Right ventricle myocardium inferior (tissue), 1 donor: ENCODE results near the gene KIF3A. TPM values are rescaled to one million over a fixed set of nuclear protein-coding genes. Genes with fewer than 3 reads are reported as not detected.

Source experiments
- ATAC-seq: fragments of 200-7000 bp; cut with Tn5 transposase; one replicate; pipeline ENCODE4 v1.9.1; 2020; ENCODE audit warnings: mild to moderate bottlenecking, moderate library complexity
- DNase-seq: peaks from one replicate; pipeline ENCODE4 v3.0.0; 2021; ENCODE audit errors: missing footprints
- intact Hi-C: fragments of 100-400 bp; cut with DNase I; formaldehyde crosslinking; loops from one replicate; pipeline ENCODE4 v1.11.0; 2022
- total RNA-seq: library from RNA; stranded (reverse); fragmentation: NEBNext Ultra II Directional; extraction: Animal tissue kit (Norgen Biotek cat#: 25700); gene quantifications from one replicate; pipeline ENCODE4 v1.2.1, GENCODE V29; 2021
- donor health status: DM: no; HTN: yes; CAD: no; lungs with severe emphysema.

KIF3A gene
- total RNA-seq, 1 donor from 2014 or later: 10.2 TPM

- ATAC-seq (no peak), DNase-seq (no peak)
- intact Hi-C loops: no loop called here
Measured at GRCh38 chr5:132688536-132689339, 48.6 kb downstream of the KIF3A start.

GRCh38 chr5:132687995-132688394, 49.4 kb downstream of the KIF3A start:
- intact Hi-C loops: no loop called here
- DNase-seq (no peak), ATAC-seq (no peak)

- ATAC-seq (no peak), DNase-seq (no peak)
- intact Hi-C loops: no loop called here
Measured at GRCh38 chr5:132686193-132686592, 51.2 kb downstream of the KIF3A start.

- intact Hi-C loops: no loop called here
Measured at GRCh38 chr5:132684922-132685720, 52.2 kb downstream of the KIF3A start.

GRCh38 chr5:132684491-132684890, 52.9 kb downstream of the KIF3A start:
- DNase-seq (no peak), ATAC-seq (no peak)
- intact Hi-C loops: no loop called here

More at GRCh38 chr5:132684922-132685720, 52.2 kb downstream of the KIF3A start:
- ATAC-seq: no peak
- no peak for DNase-seq

- ATAC-seq (no peak), DNase-seq (no peak)
- intact Hi-C loops: no loop called here
Measured at GRCh38 chr5:132681983-132682382, 55.4 kb downstream of the KIF3A start.

- ATAC-seq (no peak), DNase-seq (no peak)
- intact Hi-C loops: no loop called here
Measured at GRCh38 chr5:132681476-132681831, 55.9 kb downstream of the KIF3A start.

- intact Hi-C loops: no loop called here
- ATAC-seq (no peak), DNase-seq (no peak)
Measured at GRCh38 chr5:132680780-132681475, 56.4 kb downstream of the KIF3A start.

GRCh38 chr5:132679717-132680380, 57.5 kb downstream of the KIF3A start:
- intact Hi-C loops: no loop called here
- ATAC-seq: no peak

GRCh38 chr5:132679166-132679565, 58.2 kb downstream of the KIF3A start:
- ATAC-seq (no peak), DNase-seq (no peak)
- intact Hi-C loops: no loop called here

More at GRCh38 chr5:132679717-132680380, 57.5 kb downstream of the KIF3A start:
- DNase-seq: no peak

- no peak for DNase-seq
- intact Hi-C loops: no loop called here
- ATAC-seq: no peak
Measured at GRCh38 chr5:132678735-132679134, 58.6 kb downstream of the KIF3A start.

- ATAC-seq (no peak), DNase-seq (no peak)
- intact Hi-C loops: no loop called here
Measured at GRCh38 chr5:132677682-132678400, 59.5 kb downstream of the KIF3A start.

GRCh38 chr5:132677191-132677590, 60.2 kb downstream of the KIF3A start:
- ATAC-seq: peak; percentile 40
- DNase-seq: no peak
- intact Hi-C loops: no loop called here

GRCh38 chr5:132675936-132676689, 61.2 kb downstream of the KIF3A start:
- DNase-seq (no peak), ATAC-seq (no peak)
- intact Hi-C loops: no loop called here

- ATAC-seq: no peak
- intact Hi-C loops: no loop called here
- no peak for DNase-seq
Measured at GRCh38 chr5:132674671-132675506, 62.5 kb downstream of the KIF3A start.

- no peak for DNase-seq
- ATAC-seq: no peak
- intact Hi-C loops: no loop called here
Measured at GRCh38 chr5:132673939-132674630, 63.3 kb downstream of the KIF3A start, which contains the start of gene IL4. TSS of gene IL4 (plus strand) at chr5:132673989. CDS start at chr5:132674051, 62 bp downstream.
